ENCODE results near the gene YJEFN3. TPM values are rescaled to one million over a fixed set of nuclear protein-coding genes. Genes with fewer than 3 reads are reported as not detected.

Gene YJEFN3
- total RNA-seq, 1 experiment from 2014 or later = 0.08 TPM

- DNase-seq (ENCODE audit: low read depth, low spot score) = no peak
- in situ Hi-C loops (cut with HindIII; ENCODE audit: low pct_unique_long_range_greater_than_20kb, low sequenced_read_pairs) = no loop called here
Observed at GRCh38 chr19:19493841-19494546, 34.7 kb upstream of the YJEFN3 start.

- no peak for DNase-seq (ENCODE audit: low read depth, low spot score)
- in situ Hi-C loops (cut with HindIII; ENCODE audit: low pct_unique_long_range_greater_than_20kb, low sequenced_read_pairs) = no loop called here
Observed at GRCh38 chr19:19495614-19496603, 32.8 kb upstream of the YJEFN3 start.

- DNase-seq (ENCODE audit: low read depth, low spot score) = no peak
- in situ Hi-C loops (cut with HindIII; ENCODE audit: low pct_unique_long_range_greater_than_20kb, low sequenced_read_pairs) = no loop called here
Observed at GRCh38 chr19:19498255-19498991, 30.3 kb upstream of the YJEFN3 start.

- no peak for DNase-seq (ENCODE audit: low read depth, low spot score)
- in situ Hi-C loops (cut with HindIII; ENCODE audit: low pct_unique_long_range_greater_than_20kb, low sequenced_read_pairs) = no loop called here
Observed at GRCh38 chr19:19499272-19499995, 29.3 kb upstream of the YJEFN3 start.

GRCh38 chr19:19500975-19501644 lies 27.6 kb upstream of the YJEFN3 start:
- in situ Hi-C loops (cut with HindIII; ENCODE audit: low pct_unique_long_range_greater_than_20kb, low sequenced_read_pairs) = no loop called here
- DNase-seq (ENCODE audit: low read depth, low spot score) = no peak

- DNase-seq (ENCODE audit: low read depth, low spot score) = no peak
Observed at GRCh38 chr19:19501798-19502197, 26.9 kb upstream of the YJEFN3 start.

GRCh38 chr19:19502281-19502680 lies 26.4 kb upstream of the YJEFN3 start:
- no peak for DNase-seq (ENCODE audit: low read depth, low spot score)
- in situ Hi-C loops (cut with HindIII; ENCODE audit: low pct_unique_long_range_greater_than_20kb, low sequenced_read_pairs) = no loop called here

More at GRCh38 chr19:19501798-19502197, 26.9 kb upstream of the YJEFN3 start:
- in situ Hi-C loops (cut with HindIII; ENCODE audit: low pct_unique_long_range_greater_than_20kb, low sequenced_read_pairs) = no loop called here

- in situ Hi-C loops (cut with HindIII; ENCODE audit: low pct_unique_long_range_greater_than_20kb, low sequenced_read_pairs) = no loop called here
- no peak for DNase-seq (ENCODE audit: low read depth, low spot score)
Observed at GRCh38 chr19:19502808-19503602, 25.7 kb upstream of the YJEFN3 start.

GRCh38 chr19:19504754-19505668 lies 23.7 kb upstream of the YJEFN3 start:
- in situ Hi-C loops (cut with HindIII; ENCODE audit: low pct_unique_long_range_greater_than_20kb, low sequenced_read_pairs) = no loop called here
- DNase-seq (ENCODE audit: low read depth, low spot score) = no peak

- in situ Hi-C loops (cut with HindIII; ENCODE audit: low pct_unique_long_range_greater_than_20kb, low sequenced_read_pairs) = no loop called here
- DNase-seq (ENCODE audit: low read depth, low spot score) = no peak
Observed at GRCh38 chr19:19505669-19506326, 22.9 kb upstream of the YJEFN3 start.

- DNase-seq (ENCODE audit: low read depth, low spot score) = no peak
- in situ Hi-C loops (cut with HindIII; ENCODE audit: low pct_unique_long_range_greater_than_20kb, low sequenced_read_pairs) = no loop called here
Observed at GRCh38 chr19:19506592-19506991, 22.1 kb upstream of the YJEFN3 start.

- no peak for DNase-seq (ENCODE audit: low read depth, low spot score)
- in situ Hi-C loops (cut with HindIII; ENCODE audit: low pct_unique_long_range_greater_than_20kb, low sequenced_read_pairs) = no loop called here
Observed at GRCh38 chr19:19507354-19507753, 21.4 kb upstream of the YJEFN3 start.

GRCh38 chr19:19508217-19508616 lies 20.5 kb upstream of the YJEFN3 start:
- no peak for DNase-seq (ENCODE audit: low read depth, low spot score)
- in situ Hi-C loops (cut with HindIII; ENCODE audit: low pct_unique_long_range_greater_than_20kb, low sequenced_read_pairs) = no loop called here

- DNase-seq (ENCODE audit: low read depth, low spot score) = no peak
- in situ Hi-C loops (cut with HindIII; ENCODE audit: low pct_unique_long_range_greater_than_20kb, low sequenced_read_pairs) = no loop called here
Observed at GRCh38 chr19:19510432-19510831, 18.3 kb upstream of the YJEFN3 start.

- in situ Hi-C loops (cut with HindIII; ENCODE audit: low pct_unique_long_range_greater_than_20kb, low sequenced_read_pairs) = no loop called here
Observed at GRCh38 chr19:19513682-19514081, 15.0 kb upstream of the YJEFN3 start.

More at GRCh38 chr19:19513682-19514081, 15.0 kb upstream of the YJEFN3 start:
- no peak for DNase-seq (ENCODE audit: low read depth, low spot score)

All from SK-MEL-5 (cell line).